ENCODE measurements around the gene ARL4A.
"Not testable (repeated sequence)": the region's sequence is repeated elsewhere in the genome, so short reads cannot be mapped to it uniquely, and the experiment has no call there.

Gene ARL4A, protein sequence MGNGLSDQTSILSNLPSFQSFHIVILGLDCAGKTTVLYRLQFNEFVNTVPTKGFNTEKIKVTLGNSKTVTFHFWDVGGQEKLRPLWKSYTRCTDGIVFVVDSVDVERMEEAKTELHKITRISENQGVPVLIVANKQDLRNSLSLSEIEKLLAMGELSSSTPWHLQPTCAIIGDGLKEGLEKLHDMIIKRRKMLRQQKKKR

DNA sequence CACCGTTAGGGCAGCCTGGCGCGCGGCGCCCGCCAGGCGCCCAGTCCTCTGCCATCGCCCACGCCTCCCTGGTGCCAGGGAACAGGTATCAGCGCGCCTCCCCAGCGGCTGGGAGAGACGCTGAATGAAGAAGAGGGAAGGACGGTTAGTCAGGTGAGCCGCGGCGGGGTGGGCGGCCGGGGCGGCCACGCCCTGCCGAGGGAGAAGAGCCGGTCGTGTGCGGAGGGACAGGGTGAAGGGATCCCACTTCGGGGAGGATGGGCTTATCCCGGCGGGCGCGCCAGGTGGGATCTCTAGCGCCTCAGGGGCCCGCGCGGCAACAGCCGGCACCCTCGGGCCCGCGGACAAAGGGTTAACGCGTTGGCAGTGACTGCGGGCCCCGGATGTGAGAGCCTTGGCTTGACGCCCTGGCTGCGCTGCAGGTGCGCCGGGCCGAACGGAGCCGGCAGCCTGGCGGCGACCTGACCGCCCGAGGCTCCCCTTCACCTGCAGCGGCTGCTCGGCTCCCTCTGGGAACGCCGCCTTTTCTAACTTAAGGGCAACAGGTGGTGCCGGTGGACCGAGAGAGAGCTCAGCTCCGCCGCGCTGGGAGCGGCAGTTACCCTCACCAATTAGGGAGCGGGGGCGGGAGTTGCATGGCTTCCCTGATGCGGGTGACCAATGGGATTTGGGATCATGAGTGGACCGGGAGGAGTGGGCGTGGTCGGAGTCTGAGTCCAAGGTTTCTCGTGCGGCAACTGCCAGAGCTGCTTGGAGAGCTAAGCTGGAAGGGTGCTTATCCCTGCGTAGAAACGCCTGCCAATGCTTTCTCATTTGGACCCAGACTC lies at the start of gene ARL4A:
Gene ARL4A, plus strand, starts transcription at position 743 of the 827 bp plus-strand sequence. CDS start 622 bp downstream, outside the sequence.
- peak; percentile 71 for DNase-seq (ENCODE audit: low read depth, low spot score)

DNA sequence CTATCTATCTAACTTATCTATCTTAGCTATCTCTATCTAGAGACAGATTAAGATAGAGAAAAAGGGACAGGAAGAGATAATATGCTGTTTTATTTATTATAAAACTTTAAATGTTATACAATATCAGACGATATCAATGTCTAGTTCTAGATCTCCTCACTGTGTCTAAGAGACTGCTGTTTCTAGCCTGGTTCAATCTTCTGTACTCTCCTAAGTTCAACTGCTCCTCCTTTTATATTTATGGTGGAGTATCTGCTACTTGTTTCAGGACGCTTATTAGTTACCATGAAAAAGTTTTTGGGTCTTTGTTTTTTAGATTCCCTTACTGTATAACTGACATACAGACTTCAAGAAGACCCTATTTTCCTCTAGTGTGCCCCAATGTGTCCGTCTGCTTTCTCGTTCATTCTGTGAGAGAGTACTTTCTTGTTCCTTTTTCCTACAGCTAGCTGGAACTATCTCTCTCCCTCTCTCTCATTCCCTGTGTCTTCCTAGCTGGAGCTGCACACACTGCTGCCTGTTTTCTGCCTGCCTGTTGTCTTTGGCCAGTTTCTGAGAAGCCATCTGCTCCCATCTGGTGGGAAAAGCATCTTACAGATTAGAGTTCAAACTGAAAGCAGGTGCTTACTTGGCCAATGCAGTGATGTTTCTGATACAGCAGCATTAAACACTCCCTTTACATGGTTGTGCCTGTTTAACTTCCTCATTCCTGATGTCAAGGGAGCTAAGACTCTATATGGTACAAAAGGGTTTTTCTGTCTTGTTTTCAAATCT lies 49.4 kb upstream of the ARL4A start:
- no peak for DNase-seq (ENCODE audit: low read depth, low spot score)

DNA sequence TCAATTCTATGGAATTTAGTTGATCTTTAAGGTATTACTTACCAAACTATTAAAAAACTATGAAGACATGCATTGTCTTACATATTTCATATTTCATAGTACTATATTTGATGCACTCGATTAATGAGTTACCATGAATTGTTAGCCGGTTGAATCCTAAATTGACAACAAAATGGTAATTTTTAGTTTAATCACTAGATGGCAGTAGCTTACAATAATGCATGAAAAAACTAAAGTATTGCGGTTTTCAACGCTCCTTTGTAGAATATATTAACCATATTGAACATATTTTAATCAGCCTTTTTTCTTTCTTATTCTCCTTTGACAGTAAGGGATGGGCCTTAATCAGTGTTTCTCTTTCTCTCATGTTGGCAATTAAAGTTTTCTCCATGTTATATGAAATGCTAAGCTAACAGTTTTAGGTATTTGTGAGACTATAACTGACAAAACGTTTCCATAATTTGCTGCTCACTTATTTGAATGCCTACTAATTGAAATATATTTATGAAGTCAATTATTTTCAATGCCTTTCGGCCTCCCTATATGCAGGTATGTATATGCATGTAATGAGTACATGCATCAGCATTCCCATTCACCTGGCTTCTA lies 48.5 kb upstream of the ARL4A start:
- DNase-seq (ENCODE audit: low read depth, low spot score), result no peak

DNA sequence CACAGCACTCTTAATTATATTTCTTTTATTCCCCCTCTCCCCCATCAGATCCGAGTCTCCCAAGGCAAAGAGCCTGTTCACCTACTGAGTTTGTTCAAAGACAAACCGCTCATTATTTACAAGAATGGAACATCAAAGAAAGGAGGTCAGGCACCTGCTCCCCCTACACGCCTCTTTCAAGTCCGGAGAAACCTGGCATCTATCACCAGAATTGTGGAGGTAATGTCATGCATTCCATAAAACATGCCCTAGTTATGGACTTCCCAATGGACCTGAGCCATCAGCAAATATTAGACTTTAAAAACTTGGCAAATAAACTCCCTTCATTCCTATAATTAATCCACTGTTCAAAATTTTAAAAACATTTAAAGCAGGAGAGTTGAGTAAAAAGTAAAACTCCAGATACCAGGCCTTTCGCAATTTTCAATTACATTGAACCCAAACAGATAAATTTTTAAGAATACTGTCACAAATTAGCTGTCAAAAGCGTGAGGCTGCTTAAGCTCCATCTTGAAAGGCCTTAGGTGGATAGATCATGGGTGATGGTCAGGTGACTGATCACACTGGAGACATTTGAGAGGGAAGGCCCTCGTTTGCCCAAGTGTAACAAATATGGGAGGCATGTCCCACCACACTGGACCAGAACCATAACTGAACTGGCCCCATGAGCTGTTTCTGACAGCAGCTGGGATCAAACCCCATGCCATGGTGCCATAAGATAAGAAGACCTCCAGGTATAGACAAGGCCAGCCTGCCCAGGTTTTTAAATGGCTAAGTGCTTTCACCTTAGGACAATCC lies 46.9 kb upstream of the ARL4A start:
- no peak for DNase-seq (ENCODE audit: low read depth, low spot score)

DNA sequence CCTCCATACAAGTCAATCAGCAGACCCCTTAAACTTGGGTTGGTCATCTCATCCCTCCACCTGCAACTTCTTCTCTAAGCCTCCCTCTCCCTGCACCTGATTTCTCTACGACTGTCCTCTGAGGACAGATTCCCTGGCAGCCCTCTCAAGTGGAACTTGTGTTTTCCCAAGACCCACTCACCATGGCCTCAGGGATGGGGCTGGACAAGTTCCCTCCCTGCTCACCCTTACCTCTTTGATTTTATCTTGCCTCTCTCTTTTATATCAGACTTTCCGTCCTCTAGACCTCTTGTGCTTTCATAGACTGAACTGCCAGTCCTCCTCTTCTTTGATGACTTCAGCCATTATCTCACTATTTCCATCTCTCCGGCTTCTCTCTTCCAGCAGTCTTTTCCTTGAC lies 46.2 kb upstream of the ARL4A start:
- no peak for DNase-seq (ENCODE audit: low read depth, low spot score)

DNA sequence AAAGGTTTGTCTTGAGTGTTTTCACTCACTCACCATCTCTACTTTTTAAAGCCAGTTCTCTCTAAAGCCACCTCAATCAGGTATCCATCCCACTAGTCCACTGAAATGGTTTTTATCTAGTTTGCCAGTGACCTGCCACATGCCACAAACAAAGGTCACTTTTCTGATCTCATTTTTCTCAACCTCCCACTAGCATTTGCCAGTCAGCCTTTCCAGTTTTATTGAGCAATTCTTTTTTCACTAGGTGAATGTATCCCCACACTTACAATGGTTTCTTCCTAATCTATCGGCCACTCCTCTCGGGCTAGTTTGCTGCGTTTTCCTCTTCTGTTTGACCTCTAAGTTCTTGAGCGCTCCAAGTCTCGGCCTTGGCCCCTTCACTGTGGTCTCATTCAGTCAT lies 44.9 kb upstream of the ARL4A start:
- DNase-seq (ENCODE audit: low read depth, low spot score), result no peak

DNA sequence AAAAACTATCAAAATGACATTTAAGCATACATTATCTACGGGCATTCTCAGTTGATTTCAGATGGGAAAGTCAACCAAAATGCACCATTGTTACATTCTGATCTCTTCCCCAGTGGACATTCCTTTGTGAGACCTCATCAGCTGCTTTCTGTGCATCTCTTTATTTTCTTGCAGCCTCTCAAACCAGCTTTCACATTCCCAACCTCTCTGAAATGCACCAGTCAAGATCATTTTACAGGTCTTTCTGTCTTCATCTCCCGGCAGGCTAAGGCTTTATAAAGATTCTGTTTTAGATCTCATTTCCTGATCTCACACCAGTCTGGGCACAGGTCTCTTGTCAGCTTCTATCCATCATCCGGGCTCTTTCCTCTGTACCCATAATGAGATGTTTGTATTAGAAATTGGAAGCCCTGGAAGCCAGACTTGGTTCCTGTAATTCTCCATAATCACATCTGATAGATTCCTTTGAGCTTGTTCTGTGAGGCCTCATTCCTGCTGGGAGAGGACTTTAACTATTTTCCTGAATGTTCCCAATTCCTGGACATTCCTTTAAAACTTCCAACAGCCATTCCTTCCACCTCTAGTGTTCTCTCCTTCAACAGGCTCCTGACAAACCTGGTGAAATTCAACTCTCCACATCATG lies 44.3 kb upstream of the ARL4A start:
- DNase-seq (ENCODE audit: low read depth, low spot score), result no peak

DNA sequence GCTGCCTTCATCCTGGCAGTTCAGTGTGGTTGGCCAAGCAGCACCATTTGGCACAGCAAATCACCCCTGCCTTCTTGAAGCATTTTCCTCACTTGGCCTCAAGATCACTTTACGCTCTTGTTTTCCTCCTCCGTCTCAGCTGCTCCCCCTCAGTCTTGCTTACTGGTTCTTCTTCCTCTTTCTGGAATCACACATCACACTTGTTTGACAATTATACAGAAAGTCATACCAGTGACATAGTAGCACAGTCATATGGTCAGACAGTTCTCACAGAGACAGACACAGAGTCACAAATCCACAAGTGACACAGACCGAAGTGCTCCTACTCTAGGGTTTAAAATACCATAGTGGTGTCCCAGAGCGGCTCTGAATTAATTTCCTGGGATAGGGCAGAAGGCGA lies 43.8 kb upstream of the ARL4A start:
- no peak for DNase-seq (ENCODE audit: low read depth, low spot score)

DNA sequence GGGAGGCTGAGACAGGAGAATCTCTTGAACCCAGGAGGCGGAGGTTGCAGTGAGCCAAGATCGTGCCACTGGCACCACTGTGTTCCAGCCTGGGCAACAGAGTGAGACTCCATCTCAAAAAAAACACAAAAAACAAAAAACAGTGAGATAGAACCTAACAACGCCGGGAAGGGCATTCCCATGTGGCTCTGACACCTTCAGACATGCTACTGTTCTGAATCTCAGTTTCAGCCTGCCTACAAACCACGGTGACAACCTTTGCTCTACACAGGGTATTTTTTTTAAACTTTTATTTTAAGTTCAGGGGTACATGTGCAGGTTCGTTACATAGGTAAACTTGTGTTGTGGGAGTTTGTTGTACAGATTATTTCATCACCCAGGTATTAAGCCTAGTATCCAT lies 42.2 kb upstream of the ARL4A start:
- DNase-seq (ENCODE audit: low read depth, low spot score), result not testable (repeated sequence)

DNA sequence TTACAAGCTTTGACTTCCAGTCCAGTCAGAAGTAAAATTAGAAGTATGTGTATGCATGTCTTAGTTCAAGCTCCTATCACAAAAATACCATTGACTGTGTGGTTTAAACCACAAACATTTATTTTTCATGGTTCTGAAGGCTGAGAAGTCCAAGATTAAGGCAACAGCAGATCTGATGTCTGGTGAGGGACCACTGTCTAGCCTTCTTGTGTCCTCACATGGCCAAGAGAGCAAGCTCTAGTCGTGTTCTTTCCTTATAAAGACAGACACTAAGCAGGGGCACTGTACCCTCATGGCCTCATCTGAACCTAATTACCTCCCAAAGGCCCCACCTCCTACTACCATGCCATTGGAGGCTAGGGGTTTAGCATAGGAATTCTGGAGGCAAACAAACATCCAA lies 41.3 kb upstream of the ARL4A start:
- DNase-seq (ENCODE audit: low read depth, low spot score), result no peak

DNA sequence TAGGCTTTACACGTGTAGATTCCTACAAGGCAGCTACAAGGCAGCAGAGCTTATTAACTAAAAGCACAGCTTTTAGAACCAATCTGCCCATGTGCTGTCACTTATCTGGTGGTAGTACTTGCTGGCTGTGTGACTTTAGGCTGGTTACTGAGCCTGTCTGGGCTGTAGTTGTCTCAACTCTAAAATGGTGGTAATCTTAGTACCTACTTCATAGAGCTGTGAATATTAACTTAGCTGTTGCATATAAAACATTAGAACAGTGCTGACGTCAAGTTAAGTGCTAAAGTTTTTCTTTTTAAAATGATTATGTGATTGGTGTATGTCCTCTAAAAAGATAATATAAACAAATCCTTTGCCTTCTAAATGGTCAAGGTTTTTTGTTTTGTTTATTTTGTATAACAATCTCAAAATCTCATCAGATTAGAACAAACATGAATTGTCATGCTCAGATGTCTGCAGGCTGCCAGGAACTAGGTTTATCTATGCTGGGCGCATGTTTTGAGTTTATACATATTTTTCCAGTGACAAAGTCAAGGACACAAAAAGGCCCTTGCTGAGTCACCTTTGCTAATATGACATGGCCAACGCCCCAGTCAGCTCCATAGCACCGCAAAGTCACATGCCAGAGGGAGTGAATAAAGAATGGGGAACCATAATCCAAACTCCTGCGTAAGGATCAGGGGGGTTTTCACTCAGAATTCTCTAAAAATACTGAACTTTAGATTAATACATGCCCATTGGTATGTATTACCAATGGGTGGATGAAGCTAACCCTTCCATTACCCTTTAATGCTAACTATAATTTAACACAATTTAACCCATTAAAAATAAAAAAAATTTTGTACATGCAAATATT lies 39.8 kb upstream of the ARL4A start:
- no peak for DNase-seq (ENCODE audit: low read depth, low spot score)

DNA sequence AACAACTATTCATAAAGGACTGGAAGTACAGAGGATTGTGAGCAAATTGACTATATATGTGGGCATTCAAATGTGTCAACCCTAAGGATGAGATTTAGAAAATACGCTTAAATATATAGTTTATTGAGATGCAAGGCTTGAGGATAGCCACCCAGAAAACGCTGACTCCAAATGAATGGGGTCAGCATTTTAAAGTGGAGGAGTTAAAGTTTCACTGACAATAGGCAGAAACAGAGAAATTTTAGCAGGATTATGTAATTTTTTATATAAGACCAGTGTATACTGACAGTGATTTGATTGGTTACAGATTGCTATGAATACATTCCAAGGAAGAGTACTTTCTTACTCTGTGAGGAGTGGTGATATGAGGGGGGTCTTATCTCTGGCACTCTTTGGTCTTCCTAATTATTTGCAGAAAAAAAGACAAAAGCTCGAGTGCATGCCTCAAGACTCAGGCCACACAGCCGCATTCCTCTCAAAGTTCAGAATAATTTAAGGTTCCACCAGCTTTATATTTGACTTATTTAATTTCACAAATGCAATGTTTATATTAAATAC lies 38.6 kb upstream of the ARL4A start:
- DNase-seq (ENCODE audit: low read depth, low spot score), result no peak

DNA sequence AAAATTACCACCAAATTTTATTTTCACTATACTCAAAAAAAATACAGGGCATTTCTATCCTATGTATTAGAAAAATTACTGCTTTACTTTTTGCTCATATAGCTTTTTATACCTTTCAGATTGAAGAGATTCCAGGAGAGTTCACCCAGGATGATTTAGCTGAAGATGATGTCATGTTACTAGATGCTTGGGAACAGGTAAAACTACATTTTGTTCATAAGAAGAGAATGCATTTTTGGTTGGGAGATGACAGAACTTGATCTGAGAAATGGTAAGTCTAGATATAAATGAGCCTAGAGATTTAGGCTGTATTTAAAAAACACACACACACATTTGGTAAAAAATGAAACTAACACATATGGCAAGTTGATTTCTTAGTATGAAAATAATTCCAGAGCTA lies 38.1 kb upstream of the ARL4A start:
- no peak for DNase-seq (ENCODE audit: low read depth, low spot score)

DNA sequence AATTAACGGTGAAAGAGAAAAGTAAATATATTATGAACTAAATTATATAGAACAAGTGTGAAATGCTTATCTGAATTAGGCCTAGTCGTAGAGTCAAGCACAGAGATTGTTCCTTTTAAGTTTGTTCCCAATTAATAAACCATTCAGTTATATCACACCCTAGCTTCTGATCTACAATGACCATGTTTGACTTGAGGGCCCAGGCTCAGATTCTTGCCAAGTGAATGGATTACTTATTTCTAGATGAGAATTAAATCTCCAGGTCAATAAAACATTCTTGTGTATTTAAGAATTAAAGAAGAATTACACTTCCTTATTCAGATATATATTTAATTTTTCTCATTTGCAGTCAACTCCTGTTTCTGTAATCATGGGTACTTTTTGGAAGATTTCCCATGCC lies 37.4 kb upstream of the ARL4A start:
- no peak for DNase-seq (ENCODE audit: low read depth, low spot score)

DNA sequence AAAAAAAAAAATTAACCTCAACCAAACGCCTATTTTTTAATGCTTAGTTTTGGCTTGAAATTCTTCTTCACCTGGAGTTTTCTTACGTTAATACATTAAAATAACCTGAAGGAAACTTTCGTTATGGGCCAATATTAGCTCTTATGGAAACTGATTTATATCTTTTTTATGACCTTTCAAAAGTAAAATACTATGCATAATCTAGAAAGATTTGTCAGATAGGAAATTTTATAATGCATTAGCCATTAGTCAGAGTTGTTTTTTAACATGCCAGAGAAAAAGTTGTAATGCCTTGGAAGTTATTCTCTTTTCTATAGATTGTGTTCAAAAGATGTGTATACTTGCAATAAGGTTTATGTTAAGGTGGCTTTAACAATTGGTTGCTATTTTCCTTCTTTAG lies 34.3 kb upstream of the ARL4A start:
- no peak for DNase-seq (ENCODE audit: low read depth, low spot score)

DNA sequence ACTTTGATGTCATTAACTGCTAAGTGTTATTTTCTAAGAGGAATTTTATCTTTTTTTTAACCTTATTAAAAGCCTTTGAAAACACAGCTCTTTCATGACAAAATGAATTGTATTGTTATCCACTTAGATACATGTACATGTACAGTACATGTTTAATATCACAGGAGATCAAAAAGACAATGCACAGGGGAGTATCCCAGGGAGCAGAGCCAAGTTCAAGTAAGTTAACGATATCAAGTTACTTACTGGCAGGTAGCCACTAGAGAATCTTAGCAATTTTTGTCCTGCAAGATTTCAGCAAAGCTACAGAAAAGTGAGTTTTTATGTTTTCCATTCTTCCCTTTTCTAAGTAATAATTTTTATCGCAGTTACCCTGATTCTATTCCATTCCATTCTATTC lies 33.9 kb upstream of the ARL4A start:
- DNase-seq (ENCODE audit: low read depth, low spot score), result no peak

DNA sequence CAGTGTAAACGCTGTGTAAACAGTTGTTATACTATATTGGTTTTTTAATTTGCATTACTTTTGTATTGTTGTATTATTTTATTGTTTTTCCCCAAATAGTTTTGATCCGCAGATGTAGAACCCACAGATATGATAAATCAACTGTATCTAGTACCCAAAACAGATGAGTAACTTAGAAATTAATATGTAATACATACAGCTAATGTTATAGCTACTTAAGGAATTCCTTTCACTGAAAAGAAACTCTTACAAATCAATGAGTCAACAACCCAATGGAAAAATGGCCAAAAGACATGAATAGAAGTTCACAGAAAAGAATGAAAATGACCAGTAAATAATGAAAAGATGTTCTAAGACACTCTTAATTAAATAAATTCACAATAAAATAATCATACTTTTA lies 32.3 kb upstream of the ARL4A start:
- no peak for DNase-seq (ENCODE audit: low read depth, low spot score)

DNA sequence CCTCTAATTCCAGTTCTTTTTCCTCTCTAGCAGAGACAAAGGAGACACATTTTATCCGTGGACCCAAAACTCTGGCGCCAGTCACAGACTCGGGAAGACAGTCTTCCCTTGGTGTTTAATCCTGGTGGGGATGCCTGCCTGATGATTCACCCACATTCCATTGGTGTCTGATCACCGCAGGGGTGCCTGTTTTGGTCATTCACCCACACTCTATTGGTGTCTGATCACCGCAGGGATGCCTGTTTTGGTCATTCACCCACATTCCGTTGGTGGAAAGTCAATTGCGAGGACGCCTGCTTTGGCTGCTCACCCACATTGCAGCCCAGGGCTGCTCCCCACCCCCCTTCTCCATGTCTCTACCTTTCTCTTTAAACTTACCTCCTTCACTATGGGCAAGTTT lies 27.0 kb upstream of the ARL4A start:
- not testable (repeated sequence) for DNase-seq (ENCODE audit: low read depth, low spot score)

DNA sequence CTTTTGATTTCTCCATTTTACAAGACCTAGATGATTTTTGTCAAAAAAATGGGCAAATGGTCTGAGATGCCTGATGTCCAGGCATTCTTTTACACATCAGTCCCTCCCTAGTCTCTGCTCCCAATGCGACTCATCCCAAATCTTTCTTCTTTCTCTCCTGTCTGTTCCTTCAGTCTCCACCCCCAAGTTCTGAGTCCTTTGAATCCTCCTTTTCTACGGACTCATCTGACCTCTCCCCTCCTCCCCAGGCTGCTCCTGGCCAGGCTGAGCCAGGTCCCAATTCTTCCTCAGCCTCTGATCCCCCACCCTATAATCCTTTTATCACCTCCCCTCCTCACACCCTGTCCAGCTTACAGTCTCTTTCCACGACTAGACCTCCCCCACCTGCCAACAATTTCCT lies 26.4 kb upstream of the ARL4A start:
- not testable (repeated sequence) for DNase-seq (ENCODE audit: low read depth, low spot score)

DNA sequence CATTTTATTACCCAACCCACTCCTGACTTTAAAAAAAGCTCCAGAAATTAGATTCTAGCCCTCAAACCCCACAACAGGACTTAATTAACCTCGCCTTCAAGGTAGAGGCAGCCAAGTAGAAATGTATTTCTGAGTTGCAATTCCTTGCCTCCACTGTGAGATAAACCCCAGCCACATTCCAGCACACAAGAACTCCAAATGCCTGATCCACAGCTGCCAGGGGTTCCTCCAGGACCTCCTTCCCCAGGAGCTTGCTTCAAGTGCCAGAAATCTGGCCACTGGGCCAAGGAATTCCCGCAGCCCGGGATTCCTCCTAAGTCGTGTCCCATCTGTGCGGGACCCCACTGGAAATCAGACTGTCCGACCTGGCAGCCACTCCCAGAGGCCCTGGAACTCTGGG lies 25.9 kb upstream of the ARL4A start:
- no peak for DNase-seq (ENCODE audit: low read depth, low spot score)

All from activated naive CD8-positive, alpha-beta T cell treated with anti-CD3 and anti-CD28 coated beads, Interleukin-2, amount 50 U/mL, for 16 hours (primary cell).